ENCODE data around the gene WNT5B.

Gene WNT5B

GRCh38 chr12:1651946-1652345 is 22.9 kb downstream of the WNT5B start:
- no peak for DNase-seq (ENCODE audit: low read depth)

GRCh38 chr12:1655225-1655788 is 26.3 kb downstream of the WNT5B start:
- no peak for DNase-seq (ENCODE audit: low read depth)

- no peak for DNase-seq (ENCODE audit: low read depth)
Observed at GRCh38 chr12:1656902-1657301, 27.9 kb downstream of the WNT5B start.

- peak; percentile 29 for DNase-seq (ENCODE audit: low read depth)
Observed at GRCh38 chr12:1657688-1658087, 28.7 kb downstream of the WNT5B start.

GRCh38 chr12:1660304-1661187 is 31.5 kb downstream of the WNT5B start:
- DNase-seq (ENCODE audit: low read depth), result peak; percentile 38

GRCh38 chr12:1661553-1662335 is 32.7 kb downstream of the WNT5B start:
- peak; percentile 79 for DNase-seq (ENCODE audit: low read depth)

- peak; percentile 30 for DNase-seq (ENCODE audit: low read depth)
Observed at GRCh38 chr12:1662761-1663439, 33.9 kb downstream of the WNT5B start.

- no peak for DNase-seq (ENCODE audit: low read depth)
Observed at GRCh38 chr12:1663440-1664132, 34.6 kb downstream of the WNT5B start.

GRCh38 chr12:1665366-1665765 is 36.3 kb downstream of the WNT5B start:
- no peak for DNase-seq (ENCODE audit: low read depth)

- no peak for DNase-seq (ENCODE audit: low read depth)
Observed at GRCh38 chr12:1666215-1666614, 37.2 kb downstream of the WNT5B start.

GRCh38 chr12:1666685-1667162 is 37.7 kb downstream of the WNT5B start:
- no peak for DNase-seq (ENCODE audit: low read depth)

GRCh38 chr12:1668833-1669543 is 40.0 kb downstream of the WNT5B start:
- peak; percentile 27 for DNase-seq (ENCODE audit: low read depth)

- DNase-seq (ENCODE audit: low read depth), result no peak
Observed at GRCh38 chr12:1670358-1671268, 41.6 kb downstream of the WNT5B start.

GRCh38 chr12:1676043-1676442 is 47.0 kb downstream of the WNT5B start:
- DNase-seq (ENCODE audit: low read depth), result no peak

- no peak for DNase-seq (ENCODE audit: low read depth)
Observed at GRCh38 chr12:1680804-1681492, 51.9 kb downstream of the WNT5B start.

- DNase-seq (ENCODE audit: low read depth), result no peak
Observed at GRCh38 chr12:1681493-1681807, 52.4 kb downstream of the WNT5B start.

- no peak for DNase-seq (ENCODE audit: low read depth)
Observed at GRCh38 chr12:1688086-1688710, 59.2 kb downstream of the WNT5B start.

GRCh38 chr12:1690578-1691122 is 61.6 kb downstream of the WNT5B start, which contains the start of gene ADIPOR2:
ADIPOR2 (plus strand) TSS chr12:1691070; CDS start chr12:1754344, 63,274 bp downstream.
- DNase-seq (ENCODE audit: low read depth), result peak; percentile 95

Data from amniotic epithelial cell (primary cell).